Measurements from ENCODE around the gene FAM9C. TPM values are rescaled to one million over a fixed set of nuclear protein-coding genes. Genes with fewer than 3 reads are reported as not detected.
"Not testable (repeated sequence)": the region's sequence is repeated elsewhere in the genome, so short reads cannot be mapped to it uniquely, and the experiment has no call there.

Gene FAM9C
- total RNA-seq, 1 donor from 2014 or later, result not detected

- DNase-seq (ENCODE audit: low read depth in 2 of 2), result no peak
Observed at GRCh38 chrX:13076176-13076961, 31.9 kb upstream of the FAM9C start.

GRCh38 chrX:13074297-13075262 lies 30.2 kb upstream of the FAM9C start:
- no peak for DNase-seq (ENCODE audit: low read depth in 2 of 2)

DNA sequence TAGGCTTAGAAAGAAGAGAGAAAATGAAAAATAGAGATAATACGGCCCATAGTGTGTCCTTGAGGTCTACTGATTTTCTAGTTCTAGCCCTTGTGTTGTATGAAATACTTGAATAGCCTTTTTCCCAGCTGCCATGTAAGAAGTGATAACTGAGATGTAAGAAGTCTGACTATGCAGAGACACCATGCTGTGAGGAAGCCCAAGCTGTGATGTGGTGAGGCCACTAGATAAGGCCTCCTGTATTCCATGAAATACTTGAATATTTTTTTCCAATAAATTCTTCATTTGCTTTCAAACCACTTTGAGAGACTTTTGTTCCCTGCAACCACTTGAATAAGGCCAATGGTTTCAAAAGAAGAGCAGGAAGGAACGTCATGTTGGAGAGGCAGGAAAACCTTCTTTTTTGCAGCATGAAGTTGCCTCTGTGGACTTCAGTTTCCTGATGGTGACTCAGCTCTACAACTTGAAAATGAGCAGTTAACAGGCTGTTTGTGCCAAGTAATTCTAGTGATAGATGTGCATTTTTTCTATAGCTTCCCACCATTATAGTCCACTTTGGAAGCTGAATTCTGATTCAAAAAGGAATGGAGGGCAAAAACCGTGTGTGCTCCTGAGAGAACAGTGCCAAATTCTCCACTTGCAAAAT lies 25.5 kb upstream of the FAM9C start:
- peak in 1 of 2 donors; percentile 83 for DNase-seq (ENCODE audit: low read depth in 2 of 2)

GRCh38 chrX:13068651-13069050 lies 24.2 kb upstream of the FAM9C start:
- no peak for DNase-seq (ENCODE audit: low read depth in 2 of 2)

- no peak for DNase-seq (ENCODE audit: low read depth in 2 of 2)
Observed at GRCh38 chrX:13067773-13068172, 23.4 kb upstream of the FAM9C start.

DNA sequence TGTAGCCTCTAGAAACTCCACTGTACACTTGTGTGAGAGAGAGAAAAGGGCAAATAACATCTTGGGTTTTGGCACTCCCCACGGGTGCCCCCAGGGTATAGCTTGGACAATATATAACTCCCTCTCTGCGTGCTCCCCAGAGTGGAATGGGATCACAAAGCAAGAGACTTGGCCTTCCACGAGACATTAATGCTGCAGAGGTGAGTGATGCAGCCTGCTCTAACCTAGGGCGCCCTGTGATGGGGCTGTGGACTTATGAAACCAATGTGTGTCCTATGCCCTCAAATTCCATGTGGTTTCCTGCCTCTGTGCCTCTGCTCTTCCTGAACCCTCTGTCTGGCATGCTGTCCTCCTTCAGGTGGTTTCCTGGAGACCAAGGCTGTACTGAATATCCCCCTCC lies 22.0 kb upstream of the FAM9C start:
- DNase-seq (ENCODE audit: low read depth in 2 of 2), result no peak

DNA sequence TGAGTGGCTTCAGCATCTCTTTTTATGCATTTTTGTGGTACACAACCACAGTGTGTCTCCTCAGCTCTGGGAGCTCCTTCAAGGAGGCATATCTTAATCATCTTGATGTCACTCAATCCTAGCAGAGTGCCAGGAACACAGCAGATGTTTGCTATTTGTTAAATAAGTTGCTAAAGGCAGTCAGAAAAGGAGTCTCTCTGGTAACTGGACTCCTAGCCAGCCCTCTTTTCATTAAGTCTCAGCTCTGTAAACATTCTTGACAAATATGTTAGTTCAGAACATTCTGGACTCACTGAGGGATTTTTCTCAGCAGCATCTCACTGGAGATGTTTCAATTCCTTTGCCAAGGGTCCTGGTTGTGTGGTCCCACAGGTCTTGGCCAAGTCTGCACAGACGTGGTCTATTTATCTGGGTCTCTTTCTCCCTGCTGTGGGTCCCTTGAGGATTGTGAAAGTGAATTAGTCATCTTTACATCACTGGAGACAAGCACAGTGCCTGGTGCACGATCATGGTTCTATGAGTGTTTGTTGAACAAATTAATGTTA lies 20.3 kb upstream of the FAM9C start:
- DNase-seq (ENCODE audit: low read depth in 2 of 2), result no peak

- not testable (repeated sequence) for DNase-seq (ENCODE audit: low read depth in 2 of 2)
Observed at GRCh38 chrX:13063124-13063523, 18.7 kb upstream of the FAM9C start.

DNA sequence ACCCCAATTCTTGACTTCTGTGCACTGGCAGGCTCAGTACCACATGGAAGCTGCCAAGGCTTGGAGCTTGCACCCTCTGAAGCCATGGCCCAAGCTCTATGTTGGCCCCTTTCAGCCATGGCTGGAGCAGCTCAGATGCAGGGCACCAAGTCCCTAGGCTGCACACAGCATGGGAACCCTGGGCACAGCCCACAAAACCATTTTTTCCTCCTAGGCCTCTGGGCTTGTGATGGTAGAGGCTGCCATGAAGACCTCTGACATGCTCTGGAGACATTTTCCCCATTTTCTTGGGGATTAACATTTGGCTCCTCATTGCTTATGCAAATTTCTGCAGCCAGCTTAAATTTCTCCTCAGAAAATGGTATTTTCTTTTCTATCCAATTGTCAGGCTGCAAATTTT lies 17.9 kb upstream of the FAM9C start:
- not testable (repeated sequence) for DNase-seq (ENCODE audit: low read depth in 2 of 2)

- not testable (repeated sequence) for DNase-seq (ENCODE audit: low read depth in 2 of 2)
Observed at GRCh38 chrX:13061215-13061708, 16.8 kb upstream of the FAM9C start.

DNA sequence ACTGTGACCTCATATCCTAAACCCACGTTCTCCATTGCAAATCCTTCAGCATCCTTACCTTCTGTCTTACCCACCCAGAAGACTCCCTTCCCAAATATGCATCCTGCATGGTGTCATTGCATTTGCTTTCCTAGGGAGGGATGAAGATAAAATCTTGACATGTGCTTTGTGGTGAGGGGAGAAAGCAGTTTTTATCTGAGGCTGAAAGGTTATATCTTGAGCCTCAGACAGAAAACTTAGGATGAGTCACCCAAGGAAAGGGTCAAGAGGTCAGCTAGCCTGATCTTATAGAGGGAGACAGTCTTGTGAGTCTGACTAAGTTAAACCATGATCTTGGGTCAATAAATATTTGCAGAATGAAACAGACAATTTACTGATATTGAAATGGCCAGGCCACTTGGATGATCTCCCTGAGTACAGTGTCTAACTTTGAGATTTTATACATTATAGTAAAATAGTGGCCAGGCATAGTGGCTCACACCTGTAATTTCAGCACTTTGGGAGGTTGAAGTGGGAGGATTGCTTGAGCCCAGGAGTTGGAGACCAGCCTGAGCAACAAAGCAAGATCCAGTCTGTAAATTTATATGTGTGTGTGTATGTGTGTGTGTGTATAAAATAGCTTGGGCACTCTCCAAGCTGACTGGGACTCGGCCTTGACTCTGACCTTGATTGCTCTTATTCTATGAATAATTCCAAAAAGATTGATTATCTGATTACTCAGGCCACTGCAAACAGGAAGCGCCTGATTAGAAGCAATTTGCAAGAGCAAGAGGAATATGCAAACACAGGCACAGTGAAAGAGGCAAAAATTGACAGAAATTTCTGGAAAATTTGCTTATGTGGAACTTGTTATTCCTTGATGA lies 15.4 kb upstream of the FAM9C start:
- DNase-seq (ENCODE audit: low read depth in 2 of 2), result peak in 1 of 2 donors; percentile 34

GRCh38 chrX:13055486-13055885 lies 11.1 kb upstream of the FAM9C start:
- no peak for DNase-seq (ENCODE audit: low read depth in 2 of 2)

DNA sequence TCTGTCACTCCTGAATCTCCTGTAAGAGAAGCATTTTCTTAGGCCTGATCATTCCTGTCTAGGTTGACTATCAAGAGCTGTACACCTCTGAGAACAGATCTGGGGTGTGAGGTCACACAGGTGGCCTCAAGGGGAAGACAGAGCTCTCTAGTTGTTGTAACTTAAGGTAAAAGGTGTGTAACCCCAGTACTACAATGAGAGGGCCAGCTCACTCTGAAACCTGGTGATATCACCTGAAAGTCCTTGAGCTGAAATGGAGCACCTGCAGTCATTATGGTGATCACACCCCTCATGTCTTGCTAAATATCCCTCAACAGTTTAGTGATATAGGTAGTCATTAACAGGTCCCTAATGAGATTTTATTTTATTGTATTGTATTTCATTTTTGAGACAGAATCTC lies 8.8 kb upstream of the FAM9C start:
- DNase-seq (ENCODE audit: low read depth in 2 of 2), result no peak

GRCh38 chrX:13051529-13052172 lies 7.2 kb upstream of the FAM9C start:
- peak; percentile 53 to 94 for DNase-seq (ENCODE audit: low read depth in 2 of 2)

DNA sequence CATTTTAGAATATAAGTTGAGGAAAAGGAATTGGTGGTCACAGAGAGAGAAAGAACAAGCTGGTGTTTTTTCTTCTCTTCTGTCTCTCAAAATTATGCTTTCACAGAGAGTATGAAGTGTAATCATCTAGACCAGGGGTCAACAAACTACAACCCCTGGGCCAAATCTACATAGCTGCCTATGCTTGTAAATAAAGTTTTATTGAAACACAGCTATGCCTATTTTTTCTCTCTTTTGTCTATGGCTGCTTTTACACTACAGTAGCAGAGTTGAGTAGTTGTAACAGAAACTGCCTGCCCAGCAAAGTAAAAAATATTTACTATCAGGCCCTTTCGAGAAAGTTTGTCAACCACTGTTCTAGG lies 6.7 kb upstream of the FAM9C start:
- DNase-seq (ENCODE audit: low read depth in 2 of 2), result no peak

GRCh38 chrX:13050151-13050550 lies 5.7 kb upstream of the FAM9C start:
- DNase-seq (ENCODE audit: low read depth in 2 of 2), result no peak

GRCh38 chrX:13048280-13048679 lies 3.9 kb upstream of the FAM9C start:
- DNase-seq (ENCODE audit: low read depth in 2 of 2), result peak in 1 of 2 donors; percentile 73

DNA sequence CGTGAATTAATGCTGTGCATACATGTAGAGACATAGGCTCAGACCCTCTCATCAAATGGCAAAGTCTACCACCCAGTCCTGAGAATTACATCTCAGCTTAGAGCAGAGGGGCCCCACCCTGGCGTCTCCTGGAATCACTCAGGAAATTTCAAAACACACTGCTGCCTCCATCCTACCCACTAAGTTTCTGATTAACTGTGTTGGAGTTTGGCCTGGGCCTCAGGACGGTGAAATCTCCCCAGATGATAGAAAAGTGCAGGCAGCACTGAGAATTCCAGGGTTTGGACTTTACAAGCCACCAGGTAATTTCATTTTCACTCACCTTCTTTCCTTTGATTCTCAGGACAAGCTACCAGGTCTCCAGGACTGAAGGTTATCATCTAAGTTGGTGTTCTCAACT lies 3.3 kb upstream of the FAM9C start:
- no peak for DNase-seq (ENCODE audit: low read depth in 2 of 2)

- DNase-seq (ENCODE audit: low read depth in 2 of 2), result no peak
Observed at GRCh38 chrX:13046141-13046855, 1.9 kb upstream of the FAM9C start.

Measured in dermis microvascular lymphatic vessel endothelial cell (primary cell).